NCI-H510A (cell line): ENCODE measurements around the gene NAPSA.

ENCODE experiments used
- DNase-seq: peaks from one replicate; lab custom pipeline; 2025; lab: John Stamatoyannopoulos, UW

NAPSA gene

GRCh38 chr19:50315773-50316448, 49.5 kb downstream of the NAPSA start:
- DNase-seq, result peak; percentile 34

- no peak for DNase-seq
These were observed 50.4 kb downstream of the NAPSA start for GRCh38 chr19:50314724-50315708.

- DNase-seq, result peak; percentile 53
These were observed 51.5 kb downstream of the NAPSA start for GRCh38 chr19:50313812-50314536.

- DNase-seq, result no peak
These were observed 52.2 kb downstream of the NAPSA start for GRCh38 chr19:50312967-50313811.

GRCh38 chr19:50311723-50312635, 53.5 kb downstream of the NAPSA start:
- peak; percentile 63 for DNase-seq

- no peak for DNase-seq
These were observed 54.5 kb downstream of the NAPSA start for GRCh38 chr19:50310759-50311465.

- DNase-seq, result no peak
These were observed 55.9 kb downstream of the NAPSA start for GRCh38 chr19:50309396-50310125.

- DNase-seq, result no peak
These were observed 56.4 kb downstream of the NAPSA start for GRCh38 chr19:50308991-50309390.
